Body of pancreas (tissue), 4 donors: ENCODE measurements around the gene TTLL11. TPM values are rescaled to one million over a fixed set of nuclear protein-coding genes. Genes with fewer than 3 reads are reported as not detected.

Experiments used
- ATAC-seq: fragments of 150-250 bp; one replicate; pipeline ENCODE4 v1.9.1; 2016
- DNase-seq, 4 donors: peaks; one replicate each; pipeline ENCODE4 v3.0.0-alpha.2; 2019
- H3K27ac ChIP-seq, 4 donors: fragments of 200-600 bp; sonication (generic); 1 replicate in 3 of 4; 2 replicates in 1 of 4; pipeline versions ENCODE4 v1.5.1 to v1.6.1; 2016 to 2019; ENCODE audit warnings: mild to moderate bottlenecking in 1 of 4, mixed read lengths in 1 of 4, moderate library complexity in 1 of 4
- H3K27me3 ChIP-seq, 2 donors: fragments of 200-600 bp; sonication (generic); one replicate each; pipeline ENCODE4 v1.6.0; 2016; ENCODE audit warnings: mild to moderate bottlenecking in 1 of 2
- H3K36me3 ChIP-seq, 2 donors: fragments of 200-600 bp; sonication (generic); replicated peaks in 1 of 2; 2 replicates each; pipeline ENCODE4 v1.5.1; 2016; ENCODE audit warnings: low read depth in 2 of 2; ENCODE audit not compliant: insufficient read depth in 1 of 2
- H3K4me1 ChIP-seq: fragments of 200-600 bp; sonication (generic); one replicate; pipeline ENCODE4 v1.6.0; 2016
- H3K4me3 ChIP-seq, 2 donors: fragments of 200-600 bp; sonication (generic); 1 replicate in 1 of 2; 2 replicates in 1 of 2; pipeline ENCODE4 v1.5.1; 2016 to 2019
- H3K9me3 ChIP-seq, 3 donors: fragments of 200-600 bp; sonication (generic); 1 replicate in 2 of 3; 2 replicates in 1 of 3; pipeline ENCODE4 v1.5.1; 2016
- POLR2A ChIP-seq, 3 donors: fragments of 450-650 bp; IDR thresholded peaks; one replicate each; pipeline ENCODE4 v1.6.1; 2016; ENCODE audit warnings: antibody characterized with exemption in 3 of 3, mild to moderate bottlenecking in 2 of 3
- WGBS, 2 donors: methylation state at CpG; one replicate each; pipeline ENCODE4 v1.1.5; 2017; 5-methylcytosine and 5-hydroxymethylcytosine counted together
- intact Hi-C: fragments of 100-400 bp; cut with DNase I; formaldehyde crosslinking; loops from one replicate; pipeline ENCODE4 v1.15.1; 2023
- total RNA-seq, 2 donors: library from RNA; depleted of rRNA; stranded (reverse); fragments of >200 nt; gene quantifications; one replicate each; pipeline ENCODE4 v1.1.0, GENCODE V29; 2016
- TF ChIP-seq, protein P1 (sequence below), 7 experiments: fragments of 450-650 bp in 4 of 7; fragments of 200-600 bp in 3 of 7; sonication (generic) in 3 of 7; IDR thresholded peaks; one replicate each; pipeline ENCODE4 v1.5.1; 2016 to 2019; ENCODE audit warnings: antibody characterized with exemption in 7 of 7

Gene TTLL11
- total RNA-seq, 2 donors from 2014 or later = 14.5 to 16.8 TPM

DNA sequence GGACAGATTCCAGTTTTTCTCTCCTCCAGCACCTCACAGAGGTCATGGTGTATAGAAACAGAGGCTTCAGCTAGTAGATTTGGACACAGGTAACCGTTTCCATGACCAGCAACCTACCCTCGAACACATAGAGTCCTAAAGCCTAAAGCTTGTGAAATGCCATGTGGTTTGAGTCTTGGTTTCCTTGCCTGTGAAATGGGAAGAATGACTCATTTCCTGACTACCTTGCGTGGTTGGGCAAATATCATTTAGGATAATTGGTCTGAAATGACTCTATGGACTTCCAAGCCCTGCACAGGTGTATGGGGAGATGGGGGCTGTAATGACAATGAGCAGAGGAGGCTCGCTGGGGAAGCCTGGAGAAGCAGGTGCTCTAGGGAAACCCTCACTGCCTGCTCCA, 134.6 kb downstream of the TTLL11 start:
- Histone ChIP-seq H3K4me1 (no peaks in the 10 kb centered on the region), H3K36me3 (no peaks in the 10 kb centered on the region), H3K27me3 (no peaks in the 10 kb centered on the region), H3K27ac (no peak overlapping the region), H3K9me3 (no peaks in the 10 kb centered on the region), H3K4me3 (no peak overlapping the region)
- intact Hi-C loops = no loop called here
- TF ChIP-seq, protein P1, sequence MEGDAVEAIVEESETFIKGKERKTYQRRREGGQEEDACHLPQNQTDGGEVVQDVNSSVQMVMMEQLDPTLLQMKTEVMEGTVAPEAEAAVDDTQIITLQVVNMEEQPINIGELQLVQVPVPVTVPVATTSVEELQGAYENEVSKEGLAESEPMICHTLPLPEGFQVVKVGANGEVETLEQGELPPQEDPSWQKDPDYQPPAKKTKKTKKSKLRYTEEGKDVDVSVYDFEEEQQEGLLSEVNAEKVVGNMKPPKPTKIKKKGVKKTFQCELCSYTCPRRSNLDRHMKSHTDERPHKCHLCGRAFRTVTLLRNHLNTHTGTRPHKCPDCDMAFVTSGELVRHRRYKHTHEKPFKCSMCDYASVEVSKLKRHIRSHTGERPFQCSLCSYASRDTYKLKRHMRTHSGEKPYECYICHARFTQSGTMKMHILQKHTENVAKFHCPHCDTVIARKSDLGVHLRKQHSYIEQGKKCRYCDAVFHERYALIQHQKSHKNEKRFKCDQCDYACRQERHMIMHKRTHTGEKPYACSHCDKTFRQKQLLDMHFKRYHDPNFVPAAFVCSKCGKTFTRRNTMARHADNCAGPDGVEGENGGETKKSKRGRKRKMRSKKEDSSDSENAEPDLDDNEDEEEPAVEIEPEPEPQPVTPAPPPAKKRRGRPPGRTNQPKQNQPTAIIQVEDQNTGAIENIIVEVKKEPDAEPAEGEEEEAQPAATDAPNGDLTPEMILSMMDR (IDR thresholded peaks at IDR 0.05) = no peak
- TF ChIP-seq POLR2A (IDR thresholded peaks at IDR 0.05) = no peak
- DNase-seq (no peak), ATAC-seq (no peak)
- WGBS, 2 donors = 76 to 79% methylated on average over 4 of the region's 4 CpGs

DNA sequence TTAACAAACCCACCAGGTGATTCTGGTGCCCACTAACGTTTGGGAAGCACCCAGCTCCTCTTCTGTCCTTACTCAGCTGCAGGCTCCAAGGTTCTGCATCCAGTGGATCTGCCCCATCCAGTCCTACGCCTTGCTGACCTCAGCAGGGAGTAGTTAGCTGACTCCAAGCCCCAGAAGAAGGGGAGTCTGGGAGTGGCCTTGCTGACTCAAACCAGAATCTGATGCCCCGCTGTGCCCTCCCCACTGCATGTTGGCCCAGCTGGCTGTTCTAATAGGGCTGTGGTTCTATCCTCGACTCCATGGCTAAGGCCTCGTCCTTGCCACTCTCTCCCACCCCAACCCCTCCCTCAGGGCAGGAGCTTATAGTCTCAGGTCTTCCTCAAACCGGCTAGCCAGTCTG, 136.3 kb downstream of the TTLL11 start:
- intact Hi-C loops = no loop called here
- TF ChIP-seq POLR2A (IDR thresholded peaks at IDR 0.05) = no peak
- TF ChIP-seq, protein P1 (IDR thresholded peaks at IDR 0.05) = no peak
- ATAC-seq (no peak), DNase-seq (no peak)
- WGBS, 2 donors = 87% methylated on average over 6 of the region's 6 CpGs
- H3K4me3 ChIP-seq = no peak overlapping the region
- no peak overlapping the region for H3K27ac ChIP-seq
- no peaks in the 10 kb centered on the region for H3K27me3 ChIP-seq
- H3K36me3 ChIP-seq = no peaks in the 10 kb centered on the region
- no peaks in the 10 kb centered on the region for H3K4me1 ChIP-seq
- no peaks in the 10 kb centered on the region for H3K9me3 ChIP-seq

DNA sequence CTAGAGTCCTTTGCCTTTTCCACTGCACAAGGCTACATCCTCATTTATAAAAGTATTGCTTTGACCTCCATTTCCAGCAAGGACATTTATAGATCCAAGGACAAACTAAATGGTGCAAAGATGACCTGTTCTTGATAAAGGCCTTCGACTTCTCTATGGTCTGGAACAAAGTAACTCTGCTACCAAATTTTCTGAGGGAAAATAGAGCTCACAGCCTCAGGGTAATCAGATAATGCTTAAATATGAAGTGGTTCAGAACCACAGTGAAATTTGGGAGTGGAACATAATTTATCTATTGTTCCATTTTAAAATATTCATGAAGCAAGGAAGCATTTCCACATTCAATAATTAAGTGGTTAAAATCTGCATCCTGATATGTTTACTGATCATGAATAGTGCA, 137.5 kb downstream of the TTLL11 start:
- no peak for ATAC-seq
- intact Hi-C loops = no loop called here
- Histone ChIP-seq H3K4me1 (no peaks in the 10 kb centered on the region), H3K9me3 (no peaks in the 10 kb centered on the region), H3K36me3 (no peaks in the 10 kb centered on the region), H3K27ac (no peak overlapping the region), H3K4me3 (no peak overlapping the region), H3K27me3 (no peaks in the 10 kb centered on the region)
- DNase-seq = no peak
- TF ChIP-seq, protein P1 (IDR thresholded peaks at IDR 0.05) = no peak
- TF ChIP-seq POLR2A (IDR thresholded peaks at IDR 0.05) = no peak
- 60 to 63% methylated on average over 1 of the region's 1 CpG for WGBS, 2 donors

DNA sequence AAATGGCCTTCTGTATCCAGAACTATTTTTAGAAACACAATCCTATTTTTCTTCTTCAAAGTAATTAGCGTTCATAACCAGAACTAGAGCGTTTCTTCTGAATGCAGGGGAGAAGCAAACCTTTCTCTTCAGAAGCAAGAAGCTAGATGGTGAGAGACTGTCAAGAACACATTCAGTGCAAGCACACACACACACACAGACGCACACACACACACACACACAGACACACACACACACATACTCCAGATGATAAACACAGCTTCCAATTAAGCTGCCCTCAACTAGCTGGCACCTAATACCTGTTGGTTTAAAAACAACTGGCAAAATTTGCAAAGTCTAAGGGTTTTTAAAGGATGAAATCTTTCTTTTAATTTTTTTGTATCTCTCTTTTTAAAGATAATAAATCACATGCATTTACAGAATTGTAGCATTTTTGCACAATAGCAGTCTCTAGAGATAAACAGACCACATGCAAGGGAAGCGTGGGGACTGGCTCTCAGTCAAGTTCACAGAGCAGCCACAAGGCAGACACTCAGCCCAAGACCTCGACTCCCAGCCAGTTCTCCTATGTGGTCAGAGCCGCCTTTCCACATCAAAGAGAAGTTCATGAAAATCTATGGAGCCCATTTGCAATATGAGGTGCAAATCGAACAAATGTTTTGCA, 138.5 kb downstream of the TTLL11 start:
- TF ChIP-seq, protein P1 (IDR thresholded peaks at IDR 0.05) = no peak
- no peak for TF ChIP-seq POLR2A (IDR thresholded peaks at IDR 0.05)
- no peak overlapping the region for H3K27ac ChIP-seq
- no peaks in the 10 kb centered on the region for H3K36me3 ChIP-seq
- no peak overlapping the region for H3K4me3 ChIP-seq
- no peaks in the 10 kb centered on the region for H3K4me1 ChIP-seq
- intact Hi-C loops = no loop called here
- 64 to 83% methylated on average over 7 of the region's 7 CpGs for WGBS, 2 donors
- ATAC-seq = no peak
- H3K9me3 ChIP-seq = no peaks in the 10 kb centered on the region
- peak in 3 of 4 donors; percentile 18 to 47 (median 41) for DNase-seq
- no peaks in the 10 kb centered on the region for H3K27me3 ChIP-seq

DNA sequence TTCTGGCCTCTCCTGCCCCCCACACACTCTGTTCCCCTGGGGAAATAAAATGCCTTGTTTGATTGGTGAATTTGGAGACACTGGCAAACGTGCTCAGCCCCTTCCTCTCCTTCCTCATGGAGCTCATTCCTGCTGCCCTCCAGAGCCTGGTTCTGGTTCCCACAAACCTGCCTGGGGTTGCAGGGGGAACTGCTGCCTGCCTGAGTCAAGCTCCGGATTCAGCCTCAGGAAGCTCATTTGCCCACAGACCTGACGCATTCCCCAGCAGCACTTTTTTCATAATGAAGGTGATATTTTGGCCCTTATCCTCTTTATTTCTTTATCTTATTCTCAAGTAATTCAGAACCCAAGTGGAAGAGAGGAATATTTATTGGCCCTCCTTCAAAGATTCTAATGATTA, 140.5 kb downstream of the TTLL11 start:
- intact Hi-C loops = no loop called here
- ATAC-seq (no peak), DNase-seq (no peak)
- TF ChIP-seq POLR2A (IDR thresholded peaks at IDR 0.05) = no peak
- TF ChIP-seq, protein P1 (IDR thresholded peaks at IDR 0.05) = no peak
- H3K4me1 ChIP-seq = no peaks in the 10 kb centered on the region
- H3K9me3 ChIP-seq = no peaks in the 10 kb centered on the region
- WGBS, 2 donors = 66 to 78% methylated on average over 3 of the region's 3 CpGs
- H3K4me3 ChIP-seq = no peak overlapping the region
- H3K36me3 ChIP-seq = no peaks in the 10 kb centered on the region
- H3K27me3 ChIP-seq = no peaks in the 10 kb centered on the region
- no peak overlapping the region for H3K27ac ChIP-seq
